HAP-1 (cell line): ENCODE measurements around the gene AFM.

Source experiments
- DNase-seq, 2 experiments: peaks; one replicate each; pipeline ENCODE4 v3.0.0-alpha.2; 2016 to 2020; ENCODE audit warnings: low spot score in 2 of 2
- H3K27me3 ChIP-seq: fragments of 250-450 bp; sonication (Bioruptor Pico); 2 replicates; pipeline ENCODE4 v1.5.1; 2020; ENCODE audit warnings: low read depth, mild to moderate bottlenecking, moderate library complexity
- H3K36me3 ChIP-seq: fragments of 250-450 bp; sonication (Bioruptor Pico); replicated peaks from 2 replicates; pipeline ENCODE4 v1.5.1; 2020; ENCODE audit warnings: mild to moderate bottlenecking
- H3K4me1 ChIP-seq: fragments of 250-450 bp; sonication (Bioruptor Pico); 2 replicates; pipeline ENCODE4 v1.5.1; 2020; ENCODE audit warnings: mild to moderate bottlenecking
- H3K4me3 ChIP-seq: fragments of 250-450 bp; sonication (Bioruptor Pico); 2 replicates; pipeline ENCODE4 v1.5.1; 2020; ENCODE audit warnings: mild to moderate bottlenecking, moderate library complexity
- H3K9me3 ChIP-seq: fragments of 250-450 bp; sonication (Bioruptor Pico); 2 replicates; pipeline ENCODE4 v1.5.1; 2020; ENCODE audit warnings: mild to moderate bottlenecking, moderate library complexity
- in situ Hi-C: fragments of 300-500 bp; cut with MboI; formaldehyde crosslinking; loops from 3 replicates; pipeline ENCODE4 v1.14.3; 2020; ENCODE audit warnings: low sequenced_read_pairs, inconsistent platforms, mixed read lengths

Gene AFM

GRCh38 chr4:73456177-73457022 lies 25.1 kb upstream of the AFM start:
- peaks cover 11% of the 10 kb centered on the region for H3K4me1 ChIP-seq
- no peak for DNase-seq
- no peaks in the 10 kb centered on the region for H3K27me3 ChIP-seq
- no peaks in the 10 kb centered on the region for H3K36me3 ChIP-seq
- no peak overlapping the region for H3K4me3 ChIP-seq
- no peaks in the 10 kb centered on the region for H3K9me3 ChIP-seq
- in situ Hi-C loops, result no loop called here

- peaks cover 1% of the 10 kb centered on the region for H3K4me1 ChIP-seq
- no peaks in the 10 kb centered on the region for H3K9me3 ChIP-seq
- no peak overlapping the region for H3K4me3 ChIP-seq
- no peaks in the 10 kb centered on the region for H3K27me3 ChIP-seq
- no peaks in the 10 kb centered on the region for H3K36me3 ChIP-seq
- no peak for DNase-seq
- in situ Hi-C loops, result no loop called here
These were observed 23.1 kb upstream of the AFM start for GRCh38 chr4:73458184-73459047.

- H3K36me3 ChIP-seq, result no peaks in the 10 kb centered on the region
- in situ Hi-C loops, result no loop called here
These were observed 22.5 kb upstream of the AFM start for GRCh38 chr4:73459048-73459421.

GRCh38 chr4:73460913-73461522 lies 20.5 kb upstream of the AFM start:
- Histone ChIP-seq H3K36me3 (no peaks in the 10 kb centered on the region), H3K4me1 (peaks cover 4% of the 10 kb centered on the region; the same call in 1 of the 2 replicates), H3K9me3 (no peaks in the 10 kb centered on the region), H3K27me3 (no peaks in the 10 kb centered on the region), H3K4me3 (no peak overlapping the region)
- DNase-seq, result no peak
- in situ Hi-C loops, result no loop called here

More at GRCh38 chr4:73459048-73459421, 22.5 kb upstream of the AFM start:
- H3K9me3 ChIP-seq, result no peaks in the 10 kb centered on the region
- H3K4me3 ChIP-seq, result no peak overlapping the region
- H3K27me3 ChIP-seq, result no peaks in the 10 kb centered on the region
- H3K4me1 ChIP-seq, result no peaks in the 10 kb centered on the region
- DNase-seq, result no peak

- no peak for DNase-seq
- H3K4me3 ChIP-seq, result no peak overlapping the region
- H3K9me3 ChIP-seq, result no peaks in the 10 kb centered on the region; the same call in 1 of the 2 replicates
- no peaks in the 10 kb centered on the region for H3K36me3 ChIP-seq
- H3K27me3 ChIP-seq, result peaks cover 3% of the 10 kb centered on the region; the same call in 1 of the 2 replicates
- H3K4me1 ChIP-seq, result peaks cover 12% of the 10 kb centered on the region
- in situ Hi-C loops, result no loop called here
These were observed 13.4 kb upstream of the AFM start for GRCh38 chr4:73468170-73468569.

- Histone ChIP-seq H3K27me3 (peaks cover 3% of the 10 kb centered on the region; the same call in 1 of the 2 replicates), H3K36me3 (no peaks in the 10 kb centered on the region), H3K9me3 (no peaks in the 10 kb centered on the region; the same call in 1 of the 2 replicates), H3K4me3 (no peak overlapping the region), H3K4me1 (peaks cover 10% of the 10 kb centered on the region)
- DNase-seq, result no peak
- in situ Hi-C loops, result no loop called here
These were observed 10.8 kb upstream of the AFM start for GRCh38 chr4:73470728-73471127.

- in situ Hi-C loops, result no loop called here
- Histone ChIP-seq H3K27me3 (no peaks in the 10 kb centered on the region), H3K4me1 (no peaks in the 10 kb centered on the region), H3K4me3 (no peak overlapping the region), H3K36me3 (no peaks in the 10 kb centered on the region), H3K9me3 (no peaks in the 10 kb centered on the region)
- DNase-seq, result no peak
These were observed 4.4 kb upstream of the AFM start for GRCh38 chr4:73477176-73477575.

- no peaks in the 10 kb centered on the region for H3K9me3 ChIP-seq
- no peaks in the 10 kb centered on the region for H3K36me3 ChIP-seq
- DNase-seq, result no peak
- H3K4me1 ChIP-seq, result no peaks in the 10 kb centered on the region
- in situ Hi-C loops, result no loop called here
- no peaks in the 10 kb centered on the region for H3K27me3 ChIP-seq
- no peak overlapping the region for H3K4me3 ChIP-seq
These were observed 2.2 kb upstream of the AFM start for GRCh38 chr4:73479323-73479722.

- no peaks in the 10 kb centered on the region for H3K36me3 ChIP-seq
- no peak overlapping the region for H3K4me3 ChIP-seq
- H3K9me3 ChIP-seq, result no peaks in the 10 kb centered on the region
- in situ Hi-C loops, result no loop called here
- no peaks in the 10 kb centered on the region for H3K4me1 ChIP-seq
- no peak for DNase-seq
- peaks cover 9% of the 10 kb centered on the region for H3K27me3 ChIP-seq
These were observed 3.5 kb downstream of the AFM start for GRCh38 chr4:73485085-73485484.

- Histone ChIP-seq H3K9me3 (no peaks in the 10 kb centered on the region), H3K27me3 (peaks cover 9% of the 10 kb centered on the region), H3K36me3 (no peaks in the 10 kb centered on the region), H3K4me3 (no peak overlapping the region), H3K4me1 (no peaks in the 10 kb centered on the region)
- no peak for DNase-seq
- in situ Hi-C loops, result no loop called here
These were observed 4.1 kb downstream of the AFM start for GRCh38 chr4:73485596-73485995.

GRCh38 chr4:73486497-73486896 lies 5.0 kb downstream of the AFM start:
- no peaks in the 10 kb centered on the region for H3K36me3 ChIP-seq
- no peak overlapping the region for H3K4me3 ChIP-seq
- in situ Hi-C loops, result no loop called here
- peaks cover 12% of the 10 kb centered on the region for H3K27me3 ChIP-seq
- H3K4me1 ChIP-seq, result no peaks in the 10 kb centered on the region
- no peaks in the 10 kb centered on the region for H3K9me3 ChIP-seq
- no peak for DNase-seq

- in situ Hi-C loops, result no loop called here
- H3K36me3 ChIP-seq, result no peaks in the 10 kb centered on the region
These were observed 5.7 kb downstream of the AFM start for GRCh38 chr4:73487233-73487632.

GRCh38 chr4:73499996-73500765 lies 18.6 kb downstream of the AFM start:
- H3K27me3 ChIP-seq, result 0 out of 2 replicates have a peak, but pooled peaks cover 3% of the 10 kb centered on the region
- no peaks in the 10 kb centered on the region for H3K9me3 ChIP-seq
- no peaks in the 10 kb centered on the region for H3K36me3 ChIP-seq
- in situ Hi-C loops, result no loop called here
- DNase-seq, result no peak
- H3K4me3 ChIP-seq, result no peak overlapping the region
- H3K4me1 ChIP-seq, result no peaks in the 10 kb centered on the region

More at GRCh38 chr4:73487233-73487632, 5.7 kb downstream of the AFM start:
- no peak overlapping the region for H3K4me3 ChIP-seq
- no peaks in the 10 kb centered on the region for H3K9me3 ChIP-seq
- H3K4me1 ChIP-seq, result no peaks in the 10 kb centered on the region
- DNase-seq, result no peak
- H3K27me3 ChIP-seq, result peaks cover 16% of the 10 kb centered on the region
